ENCODE measurements around the gene CORIN. TPM values are rescaled to one million over a fixed set of nuclear protein-coding genes. Genes with fewer than 3 reads are reported as not detected.

The CORIN gene
- polyA plus RNA-seq, 2 of the 4 experiments (the other 2 are of a cell fraction) = 0.03 TPM; not detected in 1

DNA sequence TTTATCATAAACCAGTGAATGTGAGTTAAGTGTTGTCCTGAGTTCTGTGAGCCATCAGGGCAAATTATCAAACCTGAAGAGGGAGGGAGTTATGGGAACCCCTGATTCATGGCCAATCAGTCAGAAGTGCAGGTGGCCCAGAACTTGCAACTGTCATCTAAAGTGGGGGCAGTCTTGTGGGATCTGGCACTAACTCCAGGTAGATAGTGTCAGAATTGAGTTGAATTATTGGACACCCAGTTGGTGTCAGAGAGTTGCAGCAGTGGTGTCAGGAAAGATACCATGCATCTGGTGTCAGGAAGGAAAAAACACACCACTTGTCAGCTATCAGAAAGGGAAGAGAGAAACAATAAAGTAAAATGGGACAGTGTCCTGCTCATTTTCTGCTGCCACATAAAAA is 8.4 kb downstream of the CORIN start:
- Histone ChIP-seq H3K27ac (no peak overlapping the region), H3K4me1 (no peaks in the 10 kb centered on the region), H3K4me2 (no peak overlapping the region), H3K4me3 (no peak overlapping the region), H3K9me3 (peaks cover 3% of the 10 kb centered on the region; the same call in 1 of the 3 replicates)
- POLR2A ChIA-PET = no interaction called here
- ATAC-seq = no peak
- no peak for TF ChIP-seq CHD2 (IDR thresholded peaks at IDR 0.05; ENCODE audit: low read length, partially characterized antibody)
- no peak for TF ChIP-seq TP53 (CRISPR knock-in tag; IDR thresholded peaks at IDR 0.05)
- TF ChIP-seq PHF8 (IDR thresholded peaks at IDR 0.05; ENCODE audit: borderline replicate concordance, low read depth) = no peak
- no peak for FAIRE-seq
- CTCF ChIA-PET = interaction anchor here (1.0 to 1.8 kb wide), 2 partner anchors 33 to 124 kb away, joined by 4 to 8 read pairs; no protein-coding TSS in a partner anchor
- DNase-seq (ENCODE audit: low read depth in 1 of 2, low spot score in 1 of 2) = no peak

DNA sequence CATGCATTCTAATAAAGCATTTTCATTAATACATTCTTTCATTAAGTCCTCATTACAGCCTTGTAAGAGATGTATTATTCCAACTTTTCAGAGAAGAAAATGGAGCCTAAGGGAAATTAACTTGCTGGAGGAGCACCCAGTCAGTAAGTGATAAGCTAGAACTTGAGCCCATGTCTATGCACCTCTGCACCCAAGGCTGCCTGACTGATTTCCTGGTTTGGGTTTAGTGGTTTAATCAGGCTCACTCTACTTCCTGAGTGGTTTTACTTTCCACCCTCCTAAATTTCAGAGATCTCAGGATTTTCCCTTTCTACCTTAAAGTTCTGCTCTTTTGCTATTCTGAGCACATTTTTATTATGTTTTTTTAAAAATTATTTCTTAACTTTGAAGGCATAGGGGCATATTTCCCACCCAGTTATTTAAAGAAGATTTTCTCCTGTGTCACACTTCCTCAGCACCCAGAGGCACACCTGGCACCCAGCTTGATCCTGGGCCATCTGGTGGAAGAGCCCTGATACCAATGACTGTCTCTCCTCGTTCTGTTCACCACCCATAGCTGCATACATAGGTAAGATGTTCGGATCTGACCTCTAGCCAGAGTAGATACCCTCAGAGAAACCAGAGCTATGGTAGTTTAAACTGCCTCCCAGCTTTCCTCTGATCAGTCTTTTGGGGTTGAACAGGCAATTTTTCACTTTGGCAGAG is 10.4 kb downstream of the CORIN start:
- Histone ChIP-seq H3K4me1 (no peaks in the 10 kb centered on the region), H3K27ac (no peak overlapping the region), H3K4me3 (no peak overlapping the region), H3K4me2 (no peak overlapping the region), H3K9me3 (no peaks in the 10 kb centered on the region)
- POLR2A ChIA-PET = no interaction called here
- 7% methylated on average over 2 of the region's 2 CpGs for WGBS (ENCODE audit: missing lambda C conversion rate)
- no peak for ATAC-seq
- CTCF ChIA-PET = interaction anchor here (1.1 kb wide), 1 partner anchor 9 kb away, joined by 4 read pairs; no protein-coding TSS in a partner anchor
- TF ChIP-seq MAZ (IDR thresholded peaks at IDR 0.05; ENCODE audit: borderline replicate concordance, low read depth, low read length) (no peak), BHLHE40 (IDR thresholded peaks at IDR 0.05; ENCODE audit: low read depth, low read length) (no peak), SMC3 (IDR thresholded peaks at IDR 0.05) (no peak), ZNF302 (CRISPR knock-in tag; IDR thresholded peaks at IDR 0.05) (no peak), FOSB (CRISPR knock-in tag; IDR thresholded peaks at IDR 0.05) (no peak)
- TF ChIP-seq, protein P1, sequence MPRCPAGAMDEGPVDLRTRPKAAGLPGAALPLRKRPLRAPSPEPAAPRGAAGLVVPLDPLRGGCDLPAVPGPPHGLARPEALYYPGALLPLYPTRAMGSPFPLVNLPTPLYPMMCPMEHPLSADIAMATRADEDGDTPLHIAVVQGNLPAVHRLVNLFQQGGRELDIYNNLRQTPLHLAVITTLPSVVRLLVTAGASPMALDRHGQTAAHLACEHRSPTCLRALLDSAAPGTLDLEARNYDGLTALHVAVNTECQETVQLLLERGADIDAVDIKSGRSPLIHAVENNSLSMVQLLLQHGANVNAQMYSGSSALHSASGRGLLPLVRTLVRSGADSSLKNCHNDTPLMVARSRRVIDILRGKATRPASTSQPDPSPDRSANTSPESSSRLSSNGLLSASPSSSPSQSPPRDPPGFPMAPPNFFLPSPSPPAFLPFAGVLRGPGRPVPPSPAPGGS (IDR thresholded peaks at IDR 0.05) = no peak
- TF ChIP-seq, protein P2, sequence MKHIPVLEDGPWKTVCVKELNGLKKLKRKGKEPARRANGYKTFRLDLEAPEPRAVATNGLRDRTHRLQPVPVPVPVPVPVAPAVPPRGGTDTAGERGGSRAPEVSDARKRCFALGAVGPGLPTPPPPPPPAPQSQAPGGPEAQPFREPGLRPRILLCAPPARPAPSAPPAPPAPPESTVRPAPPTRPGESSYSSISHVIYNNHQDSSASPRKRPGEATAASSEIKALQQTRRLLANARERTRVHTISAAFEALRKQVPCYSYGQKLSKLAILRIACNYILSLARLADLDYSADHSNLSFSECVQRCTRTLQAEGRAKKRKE (CRISPR knock-in tag; IDR thresholded peaks at IDR 0.05; ENCODE audit: low read depth) = no peak
- TF ChIP-seq, protein P3, sequence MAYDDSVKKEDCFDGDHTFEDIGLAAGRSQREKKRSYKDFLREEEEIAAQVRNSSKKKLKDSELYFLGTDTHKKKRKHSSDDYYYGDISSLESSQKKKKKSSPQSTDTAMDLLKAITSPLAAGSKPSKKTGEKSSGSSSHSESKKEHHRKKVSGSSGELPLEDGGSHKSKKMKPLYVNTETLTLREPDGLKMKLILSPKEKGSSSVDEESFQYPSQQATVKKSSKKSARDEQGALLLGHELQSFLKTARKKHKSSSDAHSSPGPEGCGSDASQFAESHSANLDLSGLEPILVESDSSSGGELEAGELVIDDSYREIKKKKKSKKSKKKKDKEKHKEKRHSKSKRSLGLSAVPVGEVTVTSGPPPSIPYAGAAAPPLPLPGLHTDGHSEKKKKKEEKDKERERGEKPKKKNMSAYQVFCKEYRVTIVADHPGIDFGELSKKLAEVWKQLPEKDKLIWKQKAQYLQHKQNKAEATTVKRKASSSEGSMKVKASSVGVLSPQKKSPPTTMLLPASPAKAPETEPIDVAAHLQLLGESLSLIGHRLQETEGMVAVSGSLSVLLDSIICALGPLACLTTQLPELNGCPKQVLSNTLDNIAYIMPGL (CRISPR knock-in tag; IDR thresholded peaks at IDR 0.05; ENCODE audit: borderline replicate concordance) = no peak
- FAIRE-seq = no peak
- no peak for DNase-seq (ENCODE audit: low read depth in 1 of 2, low spot score in 1 of 2)

DNA sequence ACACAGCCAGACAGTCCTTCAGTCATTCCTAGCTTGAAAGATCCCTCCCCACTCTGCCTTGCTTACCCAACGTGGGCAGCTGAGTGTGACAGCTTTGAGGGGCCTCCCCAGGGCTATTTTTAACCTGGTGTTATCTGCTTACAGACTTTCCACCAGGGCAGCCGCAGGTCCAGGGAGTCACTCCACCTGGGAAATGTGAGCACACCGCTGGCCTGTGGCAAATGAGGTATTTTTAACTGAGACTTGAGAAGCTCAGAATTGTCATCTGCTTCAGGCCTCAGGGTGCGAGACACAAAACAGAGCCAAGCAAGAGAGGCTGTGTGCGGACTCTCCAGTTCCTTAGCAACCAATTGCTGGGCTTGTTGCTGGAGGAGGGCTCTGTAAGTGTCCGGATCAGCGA is 13.0 kb downstream of the CORIN start:
- H3K4me2 ChIP-seq = no peak overlapping the region
- CTCF ChIA-PET = interaction anchor here (0.9 kb wide), 1 partner anchor 12 kb away, joined by 3 read pairs; no protein-coding TSS in a partner anchor
- no peak for FAIRE-seq

More for the DNA sequence above, 13.0 kb downstream of the CORIN start:
- Histone ChIP-seq H3K27ac (no peak overlapping the region), H3K9me3 (no peaks in the 10 kb centered on the region), H3K4me1 (no peaks in the 10 kb centered on the region), H3K4me3 (no peak overlapping the region)
- ATAC-seq = no peak
- no peak for DNase-seq (ENCODE audit: low read depth in 1 of 2, low spot score in 1 of 2)
- 40% methylated on average over 5 of the region's 7 CpGs for WGBS (ENCODE audit: missing lambda C conversion rate)
- POLR2A ChIA-PET = no interaction called here
- TF ChIP-seq ZFP36 (IDR thresholded peaks at IDR 0.05; ENCODE audit: borderline replicate concordance, partially characterized antibody) = no peak
- no peak for TF ChIP-seq RAD21 (conservative IDR thresholded peaks at IDR 0.05 in 1 of 2, IDR thresholded peaks at IDR 0.05 in 1 of 2)
- no peak for TF ChIP-seq NFE2L2 (conservative IDR thresholded peaks at IDR 0.05; ENCODE audit: low read length)
- TF ChIP-seq KDM1A (IDR thresholded peaks at IDR 0.05; ENCODE audit: low read depth) = no peak
- TF ChIP-seq, protein P1 (IDR thresholded peaks at IDR 0.05) = no peak
- TF ChIP-seq ZNF302 (CRISPR knock-in tag; IDR thresholded peaks at IDR 0.05) = no peak
- TF ChIP-seq NPAS2 (CRISPR knock-in tag; IDR thresholded peaks at IDR 0.05; ENCODE audit: borderline replicate concordance) = no peak
- no peak for TF ChIP-seq GATA3 (IDR thresholded peaks at IDR 0.05; ENCODE audit: borderline replicate concordance)
- TF ChIP-seq KDM5A (IDR thresholded peaks at IDR 0.05) = no peak
- TF ChIP-seq ZSCAN20 (CRISPR knock-in tag; IDR thresholded peaks at IDR 0.05) = no peak
- TF ChIP-seq, protein P4, sequence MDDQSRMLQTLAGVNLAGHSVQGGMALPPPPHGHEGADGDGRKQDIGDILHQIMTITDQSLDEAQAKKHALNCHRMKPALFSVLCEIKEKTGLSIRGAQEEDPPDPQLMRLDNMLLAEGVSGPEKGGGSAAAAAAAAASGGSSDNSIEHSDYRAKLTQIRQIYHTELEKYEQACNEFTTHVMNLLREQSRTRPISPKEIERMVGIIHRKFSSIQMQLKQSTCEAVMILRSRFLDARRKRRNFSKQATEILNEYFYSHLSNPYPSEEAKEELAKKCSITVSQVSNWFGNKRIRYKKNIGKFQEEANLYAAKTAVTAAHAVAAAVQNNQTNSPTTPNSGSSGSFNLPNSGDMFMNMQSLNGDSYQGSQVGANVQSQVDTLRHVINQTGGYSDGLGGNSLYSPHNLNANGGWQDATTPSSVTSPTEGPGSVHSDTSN (IDR thresholded peaks at IDR 0.05) = no peak
- no peak for TF ChIP-seq RARB (CRISPR knock-in tag; IDR thresholded peaks at IDR 0.05)
- TF ChIP-seq MYC (IDR thresholded peaks at IDR 0.05; ENCODE audit: borderline replicate concordance, low read length) = no peak
- TF ChIP-seq JUNB (IDR thresholded peaks at IDR 0.05) = no peak
- no peak for TF ChIP-seq HOXB13 (CRISPR knock-in tag; IDR thresholded peaks at IDR 0.05; ENCODE audit: low read depth)
- TF ChIP-seq CHD2 (IDR thresholded peaks at IDR 0.05; ENCODE audit: low read length, partially characterized antibody) = no peak
- no peak for TF ChIP-seq ESRRA (IDR thresholded peaks at IDR 0.05; ENCODE audit: borderline replicate concordance, low read length)
- no peak for TF ChIP-seq EHF (CRISPR knock-in tag; IDR thresholded peaks at IDR 0.05)
